Endothelial cell of umbilical vein (primary cell): ENCODE data around the gene EXOC6B. TPM values are rescaled to one million over a fixed set of nuclear protein-coding genes. Genes with fewer than 3 reads are reported as not detected.

Source experiments
- BruUV-seq: library from RNA; stranded (reverse); fragments of 400-500 nt; replicated peaks from 2 replicates; lab custom pipeline; 2021; lab: Mats Ljungman, UMichigan
- CTCF ChIA-PET: fragments of 300-600, 350-600 bp; sonication (Branson Sonifier 250); formaldehyde crosslinking; loops from one replicate; lab custom pipeline; 2021; ENCODE audit warnings: antibody characterized with exemption, inconsistent platforms; lab: Charles Lee
- POLR2A ChIA-PET: fragments of 300-600, 350-600 bp; sonication (Branson Sonifier 250); formaldehyde crosslinking; loops from one replicate; lab custom pipeline; 2021; ENCODE audit warnings: antibody characterized with exemption, inconsistent platforms; lab: Charles Lee
- DNase-seq: peaks from one replicate; pipeline ENCODE4 v3.0.0-alpha.2; 2011; ENCODE audit warnings: low read depth, low spot score
- FAIRE-seq: peaks from 2 replicates; lab custom pipeline; 2011; peaks lifted over from hg19 to GRCh38; lab: Jason Lieb, UNC
- H2AFZ ChIP-seq: 2 replicates; pipeline ENCODE4 v1.6.0; 2012; ENCODE audit warnings: low read depth, low read length, control low read depth, inconsistent platforms
- H3K27ac ChIP-seq: 2 replicates; pipeline ENCODE4 v1.5.1; 2011; ENCODE audit warnings: low read depth, mild to moderate bottlenecking, control low read depth, low read length, moderate library complexity; ENCODE audit not compliant: insufficient read depth
- H3K27me3 ChIP-seq, 2 experiments: 2 replicates each; pipeline versions ENCODE4 v1.6.0 to v1.6.1; 2011; ENCODE audit warnings: low read length in 2 of 2, mixed read lengths in 1 of 2; ENCODE audit not compliant: control insufficient read depth in 2 of 2, insufficient read depth in 2 of 2
- H3K36me3 ChIP-seq, 2 experiments: 2 replicates in 1 of 2; 3 replicates in 1 of 2; pipeline ENCODE4 v1.5.1; 2011; ENCODE audit warnings: low read length in 2 of 2, mild to moderate bottlenecking in 1 of 2, moderate library complexity in 1 of 2; ENCODE audit not compliant: control insufficient read depth in 2 of 2, insufficient read depth in 2 of 2; ENCODE audit errors: extremely low read depth in 1 of 2
- H3K4me1 ChIP-seq: 3 replicates; pipeline ENCODE4 v1.5.1; 2011; ENCODE audit warnings: mild to moderate bottlenecking, low read length; ENCODE audit not compliant: control insufficient read depth, insufficient read depth; ENCODE audit errors: extremely low read depth
- H3K4me2 ChIP-seq: 2 replicates; pipeline ENCODE4 v1.6.1; 2011; ENCODE audit warnings: low read length, control low read depth, mixed read lengths; ENCODE audit not compliant: insufficient read depth
- H3K4me3 ChIP-seq, 3 experiments: fragments of 200-600 bp in 1 of 3; sonication (generic), shearing (Covaris generic) in 1 of 3; replicated peaks in 1 of 3; 2 replicates each; pipeline ENCODE4 v1.5.1; 2011 to 2016; ENCODE audit warnings: control low read depth in 3 of 3, low read length in 3 of 3, mild to moderate bottlenecking in 2 of 3, inconsistent platforms in 1 of 3, low read depth in 1 of 3, moderate library complexity in 1 of 3; ENCODE audit not compliant: insufficient read depth in 1 of 3
- H3K79me2 ChIP-seq: 2 replicates; pipeline ENCODE4 v1.6.0; 2012; ENCODE audit warnings: low read length, inconsistent platforms; ENCODE audit not compliant: control insufficient read depth, insufficient read depth
- H3K9ac ChIP-seq: replicated peaks from 2 replicates; pipeline ENCODE3; 2011; ENCODE audit warnings: low read length, control low read depth; ENCODE audit not compliant: insufficient read depth; ENCODE audit errors: extremely low read depth
- H3K9me1 ChIP-seq: replicated peaks from 3 replicates; pipeline ENCODE4 v1.6.0; 2011; ENCODE audit warnings: mild to moderate bottlenecking, low read length; ENCODE audit not compliant: control insufficient read depth, insufficient read depth; ENCODE audit errors: extremely low read depth
- H3K9me3 ChIP-seq: replicated peaks from 2 replicates; pipeline ENCODE4 v1.5.1; 2012; ENCODE audit warnings: low read length, inconsistent platforms; ENCODE audit not compliant: control insufficient read depth, insufficient read depth
- H4K20me1 ChIP-seq: replicated peaks from 2 replicates; pipeline ENCODE3; 2011; ENCODE audit warnings: mild to moderate bottlenecking, low read length; ENCODE audit not compliant: control insufficient read depth, insufficient read depth; ENCODE audit errors: extremely low read depth
- CTCF ChIP-seq, 2 donors: IDR thresholded peaks; 1 replicate in 1 of 2; 2 replicates in 1 of 2; pipeline ENCODE4 v1.5.1; 2011; ENCODE audit warnings: low read length in 2 of 2, mild to moderate bottlenecking in 2 of 2, moderate library complexity in 2 of 2, control low read depth in 1 of 2, inconsistent platforms in 1 of 2, low read depth in 1 of 2; ENCODE audit not compliant: insufficient read depth in 1 of 2; ENCODE audit errors: extremely low read depth in 1 of 2
- EZH2 ChIP-seq: IDR thresholded peaks from 2 replicates; pipeline ENCODE4 v1.6.1; 2012; ENCODE audit warnings: borderline replicate concordance, low read depth, mild to moderate bottlenecking, moderate library complexity, low read length, inconsistent platforms; ENCODE audit not compliant: severe bottlenecking
- FOS ChIP-seq: IDR thresholded peaks from 2 replicates; pipeline ENCODE4 v1.6.1; 2011; ENCODE audit warnings: mild to moderate bottlenecking, low read length, moderate library complexity, borderline replicate concordance; ENCODE audit not compliant: insufficient read depth
- GATA2 ChIP-seq: IDR thresholded peaks from 2 replicates; pipeline ENCODE4 v1.7.0; 2011; ENCODE audit warnings: low read depth, mild to moderate bottlenecking, moderate library complexity, mixed read lengths, low read length; ENCODE audit not compliant: insufficient read length, insufficient read depth
- JUN ChIP-seq: IDR thresholded peaks from 2 replicates; pipeline ENCODE4 v1.6.1; 2011; ENCODE audit warnings: borderline replicate concordance, low read depth; ENCODE audit not compliant: insufficient read length, insufficient read depth
- MAX ChIP-seq: IDR thresholded peaks from 2 replicates; pipeline ENCODE4 v1.6.1; 2011; ENCODE audit not compliant: insufficient read depth, insufficient read length
- MYC ChIP-seq: IDR thresholded peaks from one replicate; pipeline ENCODE4 v1.6.1; 2011; ENCODE audit warnings: mild to moderate bottlenecking, low read depth, low read length
- POLR2A ChIP-seq: IDR thresholded peaks from 2 replicates; pipeline ENCODE4 v1.6.1; 2012; ENCODE audit warnings: low read depth, mild to moderate bottlenecking, control low read depth, low read length
- POLR2AphosphoS5 ChIP-seq: IDR thresholded peaks from 2 replicates; pipeline ENCODE4 v1.6.1; 2012; ENCODE audit warnings: low read depth, mild to moderate bottlenecking, control low read depth, low read length, moderate library complexity; ENCODE audit not compliant: insufficient read depth
- dilution Hi-C: fragments of 300-500 bp; cut with MboI; formaldehyde crosslinking; loops from one replicate; pipeline ENCODE4 v1.15.0; 2019; ENCODE audit warnings: low sequenced_read_pairs; ENCODE audit not compliant: extremely low pct_ligation_motif_present
- intact Hi-C: fragments of 100-400 bp; cut with micrococcal nuclease; formaldehyde crosslinking; loops from one replicate; pipeline ENCODE4 v1.10.0; 2022
- polyA plus RNA-seq, 4 experiments: library from polyadenylated mRNA; depleted of rRNA in 3 of 4; stranded (reverse) in 3 of 4; unstranded in 1 of 4; fragments of >200 nt; gene quantifications; 2 replicates each; pipeline versions ENCODE4 v1.2.1 to v1.2.3, GENCODE V29; 2011 to 2012; ENCODE audit warnings: missing spikeins in 1 of 4
- total RNA-seq: library from RNA; stranded (reverse); gene quantifications from 2 replicates; pipeline ENCODE4 v1.2.3, GENCODE V29; 2021

EXOC6B gene
- total and polyA plus RNA-seq, 2 donors (not counting 3 experiments of a cell fraction or from before 2014, with no cell fraction given), result 10.8 to 34.8 TPM

DNA sequence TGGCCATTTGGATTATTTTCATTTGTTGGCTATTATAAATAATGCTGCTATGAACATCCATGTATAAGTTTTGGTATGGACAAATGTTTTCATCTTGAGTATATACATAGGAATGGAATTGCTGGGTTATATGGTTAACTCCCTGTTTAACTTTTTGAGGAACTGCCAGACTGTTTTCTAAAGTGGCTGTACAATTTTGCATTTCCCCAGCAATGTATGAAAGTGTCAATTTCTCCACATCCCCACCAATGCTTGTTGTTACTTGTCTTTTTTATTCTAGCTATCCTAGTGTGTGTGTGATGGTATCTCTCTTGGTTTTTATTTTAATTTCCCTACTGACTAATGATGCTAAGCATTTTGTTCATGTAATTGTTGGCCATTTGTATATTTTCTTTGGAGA lies 587.5 kb downstream of the EXOC6B start:
- H3K4me2 ChIP-seq, result no peak overlapping the region
- H3K79me2 ChIP-seq, result no peaks in the 10 kb centered on the region
- H2AFZ ChIP-seq, result no peak overlapping the region
- no peak overlapping the region for H3K9ac ChIP-seq
- H3K9me3 ChIP-seq, result no peaks in the 10 kb centered on the region
- intact Hi-C loops (no loop called here), dilution Hi-C loops (no loop called here)
- H3K36me3 ChIP-seq, result no peaks in the 10 kb centered on the region
- peaks cover 8% of the 10 kb centered on the region for H3K4me1 ChIP-seq
- POLR2A ChIA-PET, result no interaction called here
- no peak overlapping the region for H3K27ac ChIP-seq
- no TSS peak for BruUV-seq
- H4K20me1 ChIP-seq, result no peaks in the 10 kb centered on the region
- TF ChIP-seq MAX (no peak), POLR2AphosphoS5 (no peak), GATA2 (no peak), EZH2 (no peak), MYC (no peak), POLR2A (no peak), JUN (no peak), FOS (no peak), CTCF (IDR thresholded peaks at IDR 0.05; ENCODE audit: extremely low read depth in 1 of 2, insufficient read depth in 1 of 2, low read depth in 1 of 2, low read length in 2 of 2) (no peak)
- FAIRE-seq, result no peak
- DNase-seq, result no peak
- H3K27me3 ChIP-seq, result no peaks in the 10 kb centered on the region
- no peaks in the 10 kb centered on the region for H3K9me1 ChIP-seq
- CTCF ChIA-PET, result no interaction called here
- H3K4me3 ChIP-seq, result no peak overlapping the region
